ENCODE measurements around the gene FAM168B. TPM values are rescaled to one million over a fixed set of nuclear protein-coding genes. Genes with fewer than 3 reads are reported as not detected.

The FAM168B gene
- total and polyA plus RNA-seq, 3 experiments from 2014 or later = 40.4 to 97.6 (median 93.1) TPM

GRCh38 chr2:131039535-131039907 is 53.7 kb downstream of the FAM168B start:
- no peak for DNase-seq
- ChIA-PET CTCF (interaction anchor here (1.6 to 2.7 kb wide), 2 partner anchors 27 to 242 kb away, joined by 3 to 9 read pairs; no protein-coding TSS in a partner anchor), POLR2A (interaction anchor here (1.2 kb wide), 1 partner anchor 12 kb away, joined by 3 read pairs; no protein-coding TSS in a partner anchor)
- peak overlapping the region; percentile 61 for H3K4me3 ChIP-seq (ENCODE audit: low read length)
- H3K4me1 ChIP-seq (ENCODE audit: insufficient read depth, low read length) = peaks cover 35% of the 10 kb centered on the region
- Mint-ChIP-seq H3K27me3 (no peaks in the 10 kb centered on the region), H3K36me3 (no peaks in the 10 kb centered on the region), H3K27ac (no peak overlapping the region), H3K4me3 (peak overlapping the region in 6 of 7 donors; percentile 53 to 70 (median 60)), H3K4me1 (peaks cover 25 to 50% (median 32%) of the 10 kb centered on the region in 3 donors), H3K9me3 (no peaks in the 10 kb centered on the region)
- no peaks in the 10 kb centered on the region for H3K9me3 ChIP-seq (ENCODE audit: low read length)
- no peak overlapping the region for H3K27ac ChIP-seq (ENCODE audit: low read depth, low read length)
- no peaks in the 10 kb centered on the region for H3K27me3 ChIP-seq (ENCODE audit: insufficient read depth, low read length, poor library complexity, severe bottlenecking)
- H3K36me3 ChIP-seq (ENCODE audit: insufficient read depth, low read length) = no peaks in the 10 kb centered on the region

GRCh38 chr2:131039101-131039440 is 54.2 kb downstream of the FAM168B start:
- Histone ChIP-seq H3K4me1 (ENCODE audit: insufficient read depth, low read length) (peaks cover 39% of the 10 kb centered on the region), H3K36me3 (ENCODE audit: insufficient read depth, low read length) (no peaks in the 10 kb centered on the region), H3K9me3 (ENCODE audit: low read length) (no peaks in the 10 kb centered on the region), H3K4me3 (ENCODE audit: low read length) (no peak overlapping the region), H3K27ac (ENCODE audit: low read depth, low read length) (no peak overlapping the region), H3K27me3 (ENCODE audit: insufficient read depth, low read length, poor library complexity, severe bottlenecking) (peaks cover 3% of the 10 kb centered on the region)
- Mint-ChIP-seq H3K36me3 (no peaks in the 10 kb centered on the region), H3K27ac (no peak overlapping the region), H3K27me3 (peaks cover 0 to 4% of the 10 kb centered on the region in 2 donors), H3K4me1 (peaks cover 28 to 54% (median 36%) of the 10 kb centered on the region in 3 donors), H3K4me3 (peak overlapping the region in 5 of 7 donors; percentile 53 to 70 (median 62)), H3K9me3 (no peaks in the 10 kb centered on the region)
- no peak for DNase-seq
- ChIA-PET CTCF (interaction anchor here (1.6 to 2.7 kb wide), 2 partner anchors 27 to 242 kb away, joined by 3 to 9 read pairs; no protein-coding TSS in a partner anchor), POLR2A (interaction anchor here (1.2 kb wide), 1 partner anchor 13 kb away, joined by 3 read pairs; no protein-coding TSS in a partner anchor)

DNA sequence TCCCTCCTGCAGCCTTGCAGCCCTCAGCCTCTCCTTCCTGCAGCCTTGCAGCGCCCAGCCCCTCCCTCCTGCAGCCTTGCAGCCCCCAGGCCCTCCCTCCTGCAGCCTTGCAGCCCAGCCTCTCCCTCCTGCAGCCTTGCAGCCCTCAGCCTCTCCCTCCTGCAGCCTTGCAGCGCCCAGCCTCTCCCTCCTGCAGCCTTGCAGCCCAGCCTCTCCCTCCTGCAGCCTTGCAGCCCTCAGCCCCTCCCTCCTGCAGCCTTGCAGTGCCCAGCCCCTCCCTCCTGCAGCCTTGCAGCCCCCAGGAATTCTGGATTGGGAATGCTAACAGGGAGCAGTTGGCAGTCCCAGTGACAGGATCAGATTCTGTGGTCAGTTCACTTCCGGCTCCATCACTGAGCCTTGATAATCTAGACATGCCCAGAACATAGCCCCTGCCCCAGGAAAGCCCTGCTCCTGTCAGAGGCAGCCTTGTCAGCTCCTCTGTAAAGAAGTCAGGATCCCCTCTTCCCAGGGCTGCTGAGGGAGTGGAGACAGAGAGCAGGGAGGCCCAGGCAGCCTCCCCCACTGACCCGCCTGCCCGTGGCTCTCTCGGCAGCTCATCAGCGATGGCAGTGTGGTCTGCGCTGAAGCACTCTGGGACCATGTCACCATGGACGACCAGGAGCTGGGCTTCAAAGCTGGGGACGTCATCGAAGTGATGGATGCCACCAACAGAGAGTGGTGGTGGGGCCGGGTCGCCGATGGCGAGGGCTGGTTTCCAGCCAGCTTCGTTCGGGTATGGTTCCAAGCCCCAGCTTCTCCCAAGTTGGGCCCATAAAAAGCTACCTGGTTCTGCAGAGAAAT is 54.8 kb downstream of the FAM168B start:
- H3K27ac Mint-ChIP-seq = peak overlapping the region in 1 of 8 donors; percentile 57
- peak overlapping the region in 3 of 7 donors; percentile 12 to 36 (median 29) for H3K4me3 Mint-ChIP-seq
- Histone ChIP-seq H3K36me3 (ENCODE audit: insufficient read depth, low read length) (no peaks in the 10 kb centered on the region), H3K4me3 (ENCODE audit: low read length) (no peak overlapping the region), H3K9me3 (ENCODE audit: low read length) (no peaks in the 10 kb centered on the region), H3K27me3 (ENCODE audit: insufficient read depth, low read length, poor library complexity, severe bottlenecking) (peaks cover 4% of the 10 kb centered on the region), H3K4me1 (ENCODE audit: insufficient read depth, low read length) (peaks cover 44% of the 10 kb centered on the region), H3K27ac (ENCODE audit: low read depth, low read length) (no peak overlapping the region)
- H3K27me3 Mint-ChIP-seq = peaks cover 2 to 9% of the 10 kb centered on the region in 2 donors
- H3K4me1 Mint-ChIP-seq = peaks cover 33 to 55% (median 40%) of the 10 kb centered on the region in 3 donors
- ChIA-PET CTCF (interaction anchor here (1.6 kb wide), 1 partner anchor 241 kb away, joined by 3 read pairs; no protein-coding TSS in a partner anchor), POLR2A (no interaction called here)
- H3K36me3 Mint-ChIP-seq = no peaks in the 10 kb centered on the region
- H3K9me3 Mint-ChIP-seq = no peaks in the 10 kb centered on the region
- DNase-seq = no peak

DNA sequence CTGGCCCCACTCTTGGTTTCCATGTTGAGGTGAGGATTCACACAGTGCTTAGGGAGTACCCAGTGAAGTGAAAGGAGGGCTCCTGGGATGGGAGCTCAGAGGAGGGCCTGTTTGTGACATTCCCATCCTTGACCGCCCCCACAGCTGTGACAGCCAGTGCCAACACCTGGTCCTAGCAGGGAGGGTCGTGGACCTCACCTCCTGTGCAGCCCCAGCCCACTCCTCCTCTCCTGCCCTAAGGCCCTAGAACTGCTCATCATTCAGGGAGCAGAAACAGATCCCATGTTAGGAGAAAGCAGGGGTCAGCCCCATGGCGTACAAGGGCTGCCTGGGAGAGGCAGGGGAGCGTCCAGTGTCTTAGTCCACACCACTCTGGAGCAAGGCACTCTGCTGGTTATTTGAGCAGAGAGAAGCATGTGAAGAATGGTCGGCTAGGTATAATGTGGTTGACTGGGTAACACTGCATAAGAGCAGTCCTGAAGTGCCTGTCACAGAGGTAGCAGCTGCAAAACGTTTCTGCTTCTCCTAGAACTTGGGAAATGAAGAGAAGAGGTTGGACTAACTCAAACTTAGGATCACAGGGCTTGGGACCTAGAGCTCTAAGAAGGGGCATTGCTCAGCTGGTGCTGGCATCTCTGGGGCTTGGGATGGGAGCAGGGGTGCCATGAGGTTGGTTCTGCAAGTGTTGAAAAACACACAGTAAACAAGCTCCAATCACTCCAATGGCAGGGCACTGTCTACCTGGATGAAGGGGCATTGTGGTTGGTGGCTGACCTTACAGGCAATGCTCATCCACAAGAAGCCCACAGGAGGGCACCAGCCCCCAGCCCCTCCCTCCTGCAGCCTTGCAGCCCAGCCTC is 55.6 kb downstream of the FAM168B start:
- H3K27me3 ChIP-seq (ENCODE audit: insufficient read depth, low read length, poor library complexity, severe bottlenecking) = peaks cover 4% of the 10 kb centered on the region
- peaks cover 43% of the 10 kb centered on the region for H3K4me1 ChIP-seq (ENCODE audit: insufficient read depth, low read length)
- POLR2A ChIA-PET = interaction anchor here (0.6 kb wide), 1 partner anchor 16 kb away, joined by 3 read pairs; no protein-coding TSS in a partner anchor
- CTCF ChIA-PET = no interaction called here
- peaks cover 4 to 12% of the 10 kb centered on the region in 2 donors for H3K27me3 Mint-ChIP-seq
- no peaks in the 10 kb centered on the region for H3K9me3 ChIP-seq (ENCODE audit: low read length)
- DNase-seq = no peak
- no peak overlapping the region for H3K27ac ChIP-seq (ENCODE audit: low read depth, low read length)
- peak overlapping the region in 5 of 7 donors; percentile 29 to 71 (median 52) for H3K4me3 Mint-ChIP-seq
- H3K36me3 Mint-ChIP-seq = no peaks in the 10 kb centered on the region
- H3K4me1 Mint-ChIP-seq = peaks cover 34 to 53% (median 40%) of the 10 kb centered on the region in 3 donors
- H3K4me3 ChIP-seq (ENCODE audit: low read length) = no peak overlapping the region
- no peaks in the 10 kb centered on the region for H3K9me3 Mint-ChIP-seq
- H3K36me3 ChIP-seq (ENCODE audit: insufficient read depth, low read length) = no peaks in the 10 kb centered on the region
- peak overlapping the region in 4 of 8 donors; percentile 4 to 78 (median 38) for H3K27ac Mint-ChIP-seq

DNA sequence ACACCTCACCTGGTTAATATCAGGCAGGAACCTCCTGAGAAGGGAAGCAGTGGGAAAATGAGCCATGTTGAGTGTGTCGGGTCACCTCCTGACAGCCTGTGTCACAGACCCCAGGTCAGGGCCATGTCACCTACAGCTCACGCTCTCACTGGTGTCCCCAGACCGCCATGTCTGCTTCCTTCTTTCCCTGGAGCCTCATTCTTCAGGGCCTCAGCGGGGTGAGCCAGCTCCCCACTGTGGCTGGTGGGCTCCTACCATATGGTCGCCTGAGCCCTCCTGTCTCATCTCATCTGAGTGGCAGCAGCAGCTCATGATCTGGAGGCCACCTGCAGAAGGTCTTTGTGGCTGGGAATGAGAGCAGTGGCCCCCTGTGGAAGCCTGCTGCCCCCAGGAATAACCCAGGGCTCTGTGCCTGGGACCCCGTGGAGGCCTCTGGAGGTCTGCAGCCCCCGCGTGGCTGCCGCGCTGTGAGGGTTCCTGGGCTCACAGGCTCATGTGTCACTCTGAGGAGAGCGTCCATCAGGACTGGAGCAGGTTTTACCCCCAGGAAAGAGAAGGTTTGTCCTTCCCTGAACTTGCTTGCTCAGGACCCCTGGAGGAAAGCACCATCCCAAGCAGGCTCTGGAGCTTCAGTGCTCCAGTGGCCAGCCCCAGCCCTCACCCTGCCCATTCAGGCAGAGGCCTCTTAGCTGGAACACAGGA is 56.4 kb downstream of the FAM168B start:
- Mint-ChIP-seq H3K9me3 (no peaks in the 10 kb centered on the region), H3K36me3 (no peaks in the 10 kb centered on the region), H3K27me3 (peaks cover 4 to 15% of the 10 kb centered on the region in 2 donors), H3K27ac (no peak overlapping the region), H3K4me3 (peak overlapping the region in 1 of 7 donors; percentile 71), H3K4me1 (peaks cover 28 to 46% (median 32%) of the 10 kb centered on the region in 3 donors)
- Histone ChIP-seq H3K27ac (ENCODE audit: low read depth, low read length) (no peak overlapping the region), H3K9me3 (ENCODE audit: low read length) (no peaks in the 10 kb centered on the region), H3K4me3 (ENCODE audit: low read length) (no peak overlapping the region), H3K4me1 (ENCODE audit: insufficient read depth, low read length) (peaks cover 35% of the 10 kb centered on the region), H3K27me3 (ENCODE audit: insufficient read depth, low read length, poor library complexity, severe bottlenecking) (peaks cover 4% of the 10 kb centered on the region), H3K36me3 (ENCODE audit: insufficient read depth, low read length) (no peaks in the 10 kb centered on the region)
- ChIA-PET POLR2A (no interaction called here), CTCF (no interaction called here)
- no peak for DNase-seq

DNA sequence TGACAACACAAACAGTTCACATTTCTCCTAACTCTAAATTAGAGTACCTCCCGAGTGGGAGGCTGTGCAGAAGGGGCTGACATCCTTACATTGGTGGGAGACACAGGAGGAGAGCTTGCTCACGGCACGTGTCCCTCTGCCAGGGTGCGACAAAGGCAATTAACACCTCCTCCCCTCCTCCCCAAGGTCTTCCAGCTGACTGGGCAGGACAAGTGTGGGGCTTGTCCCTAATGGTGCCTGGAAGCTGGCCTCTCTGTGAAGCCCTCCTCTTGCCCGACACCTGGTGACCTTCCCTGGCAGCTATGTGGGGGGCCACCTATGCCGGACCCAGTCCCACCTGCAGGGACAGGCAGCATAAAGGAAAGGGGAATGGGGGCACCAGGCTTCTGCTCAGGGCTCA is 57.0 kb downstream of the FAM168B start:
- Mint-ChIP-seq H3K9me3 (no peaks in the 10 kb centered on the region), H3K36me3 (no peaks in the 10 kb centered on the region), H3K4me1 (peaks cover 22 to 40% (median 27%) of the 10 kb centered on the region in 3 donors), H3K27ac (peak overlapping the region in 2 of 8 donors; percentile 51 to 61), H3K4me3 (peak overlapping the region in 6 of 7 donors; percentile 32 to 74 (median 59)), H3K27me3 (peaks cover 6 to 15% of the 10 kb centered on the region in 2 donors)
- Histone ChIP-seq H3K36me3 (ENCODE audit: insufficient read depth, low read length) (no peaks in the 10 kb centered on the region), H3K27me3 (ENCODE audit: insufficient read depth, low read length, poor library complexity, severe bottlenecking) (peaks cover 4% of the 10 kb centered on the region), H3K27ac (ENCODE audit: low read depth, low read length) (no peak overlapping the region), H3K4me3 (ENCODE audit: low read length) (no peak overlapping the region), H3K4me1 (ENCODE audit: insufficient read depth, low read length) (peaks cover 30% of the 10 kb centered on the region), H3K9me3 (ENCODE audit: low read length) (no peaks in the 10 kb centered on the region)
- ChIA-PET POLR2A (no interaction called here), CTCF (no interaction called here)
- DNase-seq = no peak

DNA sequence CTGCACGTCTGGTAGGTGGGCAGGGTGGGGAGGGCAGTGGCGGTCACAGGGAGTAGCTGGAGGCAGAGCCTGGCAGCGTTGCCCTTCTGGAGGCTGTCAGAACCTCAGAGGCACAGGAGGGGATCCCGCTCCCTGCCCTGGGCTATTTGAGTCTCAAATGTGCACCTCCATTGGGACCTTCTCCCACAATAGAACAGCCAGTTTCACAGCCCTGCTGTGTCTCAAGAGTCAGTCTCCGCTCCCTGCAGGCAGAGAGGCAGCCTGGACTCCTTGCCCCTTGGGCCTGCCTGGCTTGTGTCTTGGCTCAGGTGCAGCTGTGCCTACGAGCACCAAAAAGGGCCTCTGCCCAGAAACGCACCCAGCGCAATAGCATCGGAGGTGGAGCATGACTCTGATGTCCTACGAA is 57.4 kb downstream of the FAM168B start:
- peaks cover 18 to 35% (median 22%) of the 10 kb centered on the region in 3 donors for H3K4me1 Mint-ChIP-seq
- H3K36me3 Mint-ChIP-seq = no peaks in the 10 kb centered on the region
- H3K27ac Mint-ChIP-seq = peak overlapping the region in 1 of 8 donors; percentile 61
- Histone ChIP-seq H3K27ac (ENCODE audit: low read depth, low read length) (no peak overlapping the region), H3K4me3 (ENCODE audit: low read length) (no peak overlapping the region), H3K36me3 (ENCODE audit: insufficient read depth, low read length) (no peaks in the 10 kb centered on the region), H3K4me1 (ENCODE audit: insufficient read depth, low read length) (peaks cover 25% of the 10 kb centered on the region), H3K9me3 (ENCODE audit: low read length) (no peaks in the 10 kb centered on the region), H3K27me3 (ENCODE audit: insufficient read depth, low read length, poor library complexity, severe bottlenecking) (peaks cover 4% of the 10 kb centered on the region)
- ChIA-PET CTCF (no interaction called here), POLR2A (no interaction called here)
- no peaks in the 10 kb centered on the region for H3K9me3 Mint-ChIP-seq
- peak overlapping the region; percentile 32 to 74 (median 54) for H3K4me3 Mint-ChIP-seq
- DNase-seq = no peak
- peaks cover 6 to 15% of the 10 kb centered on the region in 2 donors for H3K27me3 Mint-ChIP-seq

All from CD8-positive, alpha-beta memory T cell (primary cell).